NK-92 (cell line): Measurements from ENCODE around the gene CLCA4.
"Not testable (repeated sequence)": the region's sequence is repeated elsewhere in the genome, so short reads cannot be mapped to it uniquely, and the experiment has no call there.

Experiments used
- DNase-seq: peaks from one replicate; lab custom pipeline; 2025; ENCODE audit not compliant: unreplicated experiment; lab: John Stamatoyannopoulos, UW

Gene CLCA4, protein sequence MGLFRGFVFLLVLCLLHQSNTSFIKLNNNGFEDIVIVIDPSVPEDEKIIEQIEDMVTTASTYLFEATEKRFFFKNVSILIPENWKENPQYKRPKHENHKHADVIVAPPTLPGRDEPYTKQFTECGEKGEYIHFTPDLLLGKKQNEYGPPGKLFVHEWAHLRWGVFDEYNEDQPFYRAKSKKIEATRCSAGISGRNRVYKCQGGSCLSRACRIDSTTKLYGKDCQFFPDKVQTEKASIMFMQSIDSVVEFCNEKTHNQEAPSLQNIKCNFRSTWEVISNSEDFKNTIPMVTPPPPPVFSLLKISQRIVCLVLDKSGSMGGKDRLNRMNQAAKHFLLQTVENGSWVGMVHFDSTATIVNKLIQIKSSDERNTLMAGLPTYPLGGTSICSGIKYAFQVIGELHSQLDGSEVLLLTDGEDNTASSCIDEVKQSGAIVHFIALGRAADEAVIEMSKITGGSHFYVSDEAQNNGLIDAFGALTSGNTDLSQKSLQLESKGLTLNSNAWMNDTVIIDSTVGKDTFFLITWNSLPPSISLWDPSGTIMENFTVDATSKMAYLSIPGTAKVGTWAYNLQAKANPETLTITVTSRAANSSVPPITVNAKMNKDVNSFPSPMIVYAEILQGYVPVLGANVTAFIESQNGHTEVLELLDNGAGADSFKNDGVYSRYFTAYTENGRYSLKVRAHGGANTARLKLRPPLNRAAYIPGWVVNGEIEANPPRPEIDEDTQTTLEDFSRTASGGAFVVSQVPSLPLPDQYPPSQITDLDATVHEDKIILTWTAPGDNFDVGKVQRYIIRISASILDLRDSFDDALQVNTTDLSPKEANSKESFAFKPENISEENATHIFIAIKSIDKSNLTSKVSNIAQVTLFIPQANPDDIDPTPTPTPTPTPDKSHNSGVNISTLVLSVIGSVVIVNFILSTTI

DNA sequence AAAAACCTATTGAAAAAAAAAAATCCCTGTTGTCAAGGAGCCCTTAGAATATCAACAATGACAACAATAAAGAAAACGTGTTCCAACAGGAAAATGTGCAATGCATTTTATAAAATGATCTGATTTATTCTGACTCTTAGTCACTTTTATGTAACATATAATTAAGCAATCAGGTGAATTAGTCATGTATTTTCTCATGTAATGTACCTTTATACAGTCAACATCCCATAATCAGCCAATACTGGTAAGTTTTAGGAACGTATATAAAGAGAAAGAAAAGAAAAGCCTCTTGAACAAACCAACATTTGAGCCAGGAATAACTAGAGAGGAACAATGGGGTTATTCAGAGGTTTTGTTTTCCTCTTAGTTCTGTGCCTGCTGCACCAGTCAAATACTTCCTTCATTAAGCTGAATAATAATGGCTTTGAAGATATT, at the start of gene CLCA4:
Gene CLCA4, plus strand, starts transcription at position 292 of the 435 bp plus-strand sequence. Its CDS starts 42 bp downstream, at position 334.
- no peak for DNase-seq

GRCh38 chr1:86498281-86498680, 48.6 kb upstream of the CLCA4 start:
- no peak for DNase-seq

DNA sequence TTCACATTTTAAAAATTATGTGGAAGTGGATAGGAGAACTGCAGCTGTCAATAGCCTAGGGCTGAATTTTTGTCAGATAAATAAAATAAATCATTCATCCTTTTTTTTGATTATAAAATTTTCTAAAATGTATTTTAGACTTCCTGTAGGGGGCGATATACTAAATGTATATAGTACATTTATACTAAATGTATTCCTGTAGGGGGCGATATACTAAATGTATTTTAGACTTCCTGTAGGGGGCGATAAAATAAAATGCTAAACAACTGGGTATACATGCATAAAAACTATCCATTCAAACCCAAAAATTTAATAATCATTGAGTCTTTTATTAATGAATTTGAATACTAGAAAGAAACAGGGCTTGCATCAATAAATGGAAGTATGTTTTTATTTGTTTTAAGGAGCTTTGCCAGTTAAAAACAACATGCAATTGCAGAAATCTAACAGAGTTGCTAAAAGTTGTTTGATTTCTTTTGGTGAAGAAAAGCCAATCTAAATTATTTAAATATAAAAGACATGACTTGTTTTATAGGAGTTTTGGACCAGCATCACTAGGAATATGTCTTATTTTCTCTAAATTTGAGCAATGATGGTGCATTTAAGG, 46.8 kb upstream of the CLCA4 start:
- no peak for DNase-seq

DNA sequence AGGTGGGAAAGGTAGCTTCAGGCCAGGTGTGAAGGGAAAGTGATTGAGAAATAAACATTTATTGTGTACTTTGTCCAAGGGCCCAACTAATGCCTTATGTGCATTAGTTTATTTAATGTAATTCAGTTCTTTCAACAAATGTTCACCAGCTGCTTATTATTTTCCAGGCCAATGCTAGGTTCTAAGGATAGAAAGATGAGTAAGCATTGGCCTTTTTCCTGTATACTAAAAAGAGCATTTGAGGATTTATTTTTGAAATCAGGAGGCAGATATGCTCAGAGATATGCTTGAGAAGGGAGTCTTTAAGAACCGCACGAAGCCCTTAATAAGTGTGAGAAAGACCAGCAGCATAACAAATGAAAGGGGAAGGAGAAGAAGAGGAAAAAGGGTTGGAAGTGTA, 46.2 kb upstream of the CLCA4 start:
- DNase-seq = no peak

GRCh38 chr1:86502125-86502646, 44.7 kb upstream of the CLCA4 start:
- not testable (repeated sequence) for DNase-seq

DNA sequence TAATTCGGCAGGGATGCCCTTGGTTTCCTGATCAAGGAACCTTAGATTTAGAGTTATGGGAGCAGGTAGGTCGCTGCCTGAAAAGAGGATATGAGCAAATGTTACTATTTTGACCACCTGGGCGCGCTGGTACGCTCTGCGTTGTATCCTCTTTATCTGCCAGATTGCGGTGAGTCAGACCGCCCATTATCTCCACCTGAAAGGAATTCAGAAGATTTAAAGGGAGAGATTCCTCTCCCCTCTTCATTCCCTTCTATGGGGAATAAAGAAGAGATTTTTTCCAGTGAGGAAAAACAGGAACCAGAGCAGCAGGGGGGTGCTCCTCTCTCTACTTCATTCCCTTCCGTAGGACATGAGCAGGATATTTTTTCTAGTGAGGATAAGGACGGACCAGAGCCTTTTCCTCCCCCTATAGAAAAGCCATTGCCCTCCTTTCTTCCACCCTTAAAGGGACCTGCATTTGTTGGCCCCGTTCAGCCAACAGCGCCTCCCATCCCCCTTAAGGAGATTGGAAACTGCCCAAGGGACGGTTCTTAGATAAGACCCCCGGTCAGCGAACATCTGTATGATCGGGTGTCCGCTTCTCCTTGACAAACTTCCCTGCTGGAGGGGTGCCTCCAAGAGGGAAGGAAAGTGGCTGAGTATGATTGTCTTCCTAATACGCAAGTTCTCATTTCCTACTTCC, 44.0 kb upstream of the CLCA4 start:
- DNase-seq = no peak

- DNase-seq = no peak
Measured at GRCh38 chr1:86503406-86504136, 43.3 kb upstream of the CLCA4 start.

GRCh38 chr1:86504137-86504479, 42.8 kb upstream of the CLCA4 start:
- DNase-seq = no peak

- no peak for DNase-seq
Measured at GRCh38 chr1:86504895-86505563, 41.8 kb upstream of the CLCA4 start.

DNA sequence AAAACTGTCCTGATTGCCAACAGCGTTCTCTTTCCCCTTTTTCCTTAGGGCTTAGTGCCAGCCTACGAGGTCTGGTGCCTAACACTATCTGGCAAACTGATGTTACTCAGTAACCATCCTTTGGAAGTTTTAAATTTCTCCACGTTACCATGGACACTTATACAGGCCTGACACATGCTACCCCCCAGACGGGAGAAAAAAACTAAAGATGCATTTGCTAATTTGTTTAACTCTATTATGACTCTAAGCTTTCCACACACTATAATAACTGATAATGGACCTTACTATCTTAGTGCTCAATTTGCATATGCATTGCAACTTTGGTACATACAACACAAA, 41.3 kb upstream of the CLCA4 start:
- DNase-seq = no peak

GRCh38 chr1:86507935-86508582, 38.8 kb upstream of the CLCA4 start:
- no peak for DNase-seq

- DNase-seq = no peak
Measured at GRCh38 chr1:86508583-86508969, 38.3 kb upstream of the CLCA4 start.

DNA sequence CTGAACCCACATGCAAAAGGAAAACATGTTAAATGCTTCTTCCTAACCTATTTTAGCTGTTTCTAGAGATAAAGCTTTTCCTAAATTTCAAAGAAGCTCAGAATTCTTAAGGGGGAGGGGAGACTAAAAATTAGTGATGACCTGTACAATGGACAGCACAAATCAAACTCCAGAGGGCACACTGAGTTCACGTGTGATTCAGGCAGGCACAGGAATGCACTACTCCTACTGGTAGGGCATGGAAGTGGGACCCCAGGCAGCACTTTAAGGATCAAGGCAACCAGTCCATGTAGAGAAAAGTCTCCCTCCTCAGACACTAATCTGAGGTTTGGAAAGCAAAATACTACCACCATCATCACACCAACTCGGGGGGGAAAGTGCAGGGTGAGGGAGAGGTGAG, 31.3 kb upstream of the CLCA4 start:
- no peak for DNase-seq

DNA sequence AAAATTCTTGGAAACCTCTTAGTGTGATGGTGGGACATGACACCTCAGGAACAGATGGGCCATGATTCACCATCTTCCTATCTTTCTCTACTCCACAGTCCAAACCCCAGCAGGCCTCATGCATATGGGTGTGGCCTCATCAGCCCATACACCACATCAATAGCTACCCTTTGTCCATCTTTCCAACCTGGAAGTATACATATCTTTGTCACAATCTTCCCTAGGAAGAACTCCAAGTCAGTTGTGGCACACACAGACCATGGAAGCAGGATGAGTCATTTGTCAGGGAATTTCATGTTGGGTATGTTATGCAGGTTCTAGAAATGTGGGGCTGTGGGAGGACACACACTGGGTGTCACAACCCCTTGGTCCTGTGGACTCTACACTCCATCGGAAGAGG, 30.5 kb upstream of the CLCA4 start:
- no peak for DNase-seq

DNA sequence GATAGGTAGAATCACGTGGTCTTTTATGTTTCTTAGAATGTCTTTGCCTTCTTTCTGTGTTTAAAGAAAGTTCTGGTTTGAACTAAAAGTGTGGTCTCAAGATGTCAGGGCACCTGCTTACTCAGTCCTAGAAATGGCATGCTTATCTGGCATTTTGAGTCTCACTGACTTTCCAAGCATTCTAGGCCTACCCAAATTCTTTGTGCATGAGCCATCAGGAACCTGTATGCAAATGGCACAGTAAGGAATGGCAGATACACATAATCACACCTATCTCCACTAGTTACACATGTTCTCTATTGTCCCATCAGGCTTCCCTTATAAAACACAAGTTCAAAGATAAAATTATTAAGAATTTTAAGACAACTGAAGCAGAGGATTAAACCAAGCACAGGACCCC, 29.5 kb upstream of the CLCA4 start:
- DNase-seq = no peak

- DNase-seq = no peak
Measured at GRCh38 chr1:86520789-86521521, 25.9 kb upstream of the CLCA4 start.

GRCh38 chr1:86521522-86521891, 25.4 kb upstream of the CLCA4 start:
- no peak for DNase-seq

- DNase-seq = no peak
Measured at GRCh38 chr1:86522240-86522639, 24.6 kb upstream of the CLCA4 start.
